CD14-positive monocyte (primary cell): Measurements from ENCODE around the gene TRAF6. TPM values are rescaled to one million over a fixed set of nuclear protein-coding genes. Genes with fewer than 3 reads are reported as not detected.

Source experiments
- DNase-seq, 3 donors: peaks; one replicate each; pipeline ENCODE4 v3.0.0-alpha.2; 2011 to 2022
- H2AFZ ChIP-seq: 2 replicates; pipeline ENCODE4 v1.6.0; 2012; ENCODE audit warnings: mild to moderate bottlenecking, low read depth, low read length, inconsistent platforms; ENCODE audit not compliant: insufficient read depth, poor library complexity, severe bottlenecking
- H3K27ac ChIP-seq, 2 donors: 1 replicate in 1 of 2; 2 replicates in 1 of 2; pipeline ENCODE4 v1.5.1; 2012 to 2013; ENCODE audit warnings: low read length in 2 of 2, control low read depth in 1 of 2, inconsistent platforms in 1 of 2, low read depth in 1 of 2, mild to moderate bottlenecking in 1 of 2
- H3K27me3 ChIP-seq, 2 donors: one replicate each; pipeline versions ENCODE4 v1.6.0 to v1.6.1; 2011 to 2013; ENCODE audit warnings: low read length in 2 of 2; ENCODE audit not compliant: control insufficient read depth in 2 of 2, insufficient read depth in 2 of 2
- H3K36me3 ChIP-seq, 2 donors: replicated peaks in 1 of 2; 1 replicate in 1 of 2; 2 replicates in 1 of 2; pipeline versions ENCODE4 v1.5.1 to v1.6.1; 2012 to 2013; ENCODE audit warnings: low read length in 2 of 2, control low read depth in 1 of 2, inconsistent platforms in 1 of 2, mild to moderate bottlenecking in 1 of 2; ENCODE audit not compliant: insufficient read depth in 2 of 2, control insufficient read depth in 1 of 2
- H3K4me1 ChIP-seq, 2 donors: 1 replicate in 1 of 2; 2 replicates in 1 of 2; pipeline versions ENCODE4 v1.5.1 to v1.6.1; 2012 to 2013; ENCODE audit warnings: low read length in 2 of 2, control low read depth in 1 of 2, inconsistent platforms in 1 of 2, mild to moderate bottlenecking in 1 of 2, moderate library complexity in 1 of 2; ENCODE audit not compliant: insufficient read depth in 2 of 2, control insufficient read depth in 1 of 2
- H3K4me2 ChIP-seq: replicated peaks from 2 replicates; pipeline ENCODE3; 2012; ENCODE audit warnings: low read length, moderate library complexity, mild to moderate bottlenecking; ENCODE audit not compliant: poor library complexity, severe bottlenecking; ENCODE audit errors: extremely low read depth
- H3K4me3 ChIP-seq, 3 experiments: fragments of 200-600 bp in 1 of 3; sonication (generic) in 1 of 3; replicated peaks in 1 of 3; 1 replicate in 2 of 3; 2 replicates in 1 of 3; pipeline ENCODE4 v1.5.1; 2011 to 2013; ENCODE audit warnings: low read length in 3 of 3, mild to moderate bottlenecking in 3 of 3, control low read depth in 2 of 3, low read depth in 2 of 3, inconsistent platforms in 1 of 3, moderate library complexity in 1 of 3
- H3K79me2 ChIP-seq: 2 replicates; pipeline ENCODE4 v1.6.0; 2012; ENCODE audit warnings: mild to moderate bottlenecking, control low read depth, inconsistent platforms, low read length, moderate library complexity; ENCODE audit not compliant: insufficient read depth
- H3K9ac ChIP-seq: 2 replicates; pipeline ENCODE4 v1.6.0; 2017; ENCODE audit warnings: low read length, mild to moderate bottlenecking; ENCODE audit not compliant: insufficient read depth, poor library complexity, severe bottlenecking
- H3K9me3 ChIP-seq, 2 donors: replicated peaks in 1 of 2; 1 replicate in 1 of 2; 2 replicates in 1 of 2; pipeline versions ENCODE4 v1.5.1 to v1.6.1; 2012 to 2013; ENCODE audit warnings: low read length in 2 of 2, control low read depth in 1 of 2; ENCODE audit not compliant: control insufficient read depth in 1 of 2, insufficient read depth in 1 of 2
- H4K20me1 ChIP-seq: 2 replicates; pipeline ENCODE4 v1.6.0; 2012; ENCODE audit warnings: mild to moderate bottlenecking, low read length, control low read depth, moderate library complexity; ENCODE audit not compliant: insufficient read depth
- H3K27ac Mint-ChIP-seq, 7 donors: one replicate each; pipeline ENCODE4 v1.8.0; 2020; ENCODE audit warnings: mild to moderate bottlenecking in 7 of 7, mixed read lengths in 7 of 7, moderate library complexity in 6 of 7, inconsistent platforms in 2 of 7
- H3K27me3 Mint-ChIP-seq, 3 donors: one replicate each; pipeline ENCODE4 v1.8.0; 2021 to 2022; ENCODE audit warnings: low read depth in 3 of 3, mild to moderate bottlenecking in 3 of 3, mixed read lengths in 3 of 3, moderate library complexity in 3 of 3, inconsistent platforms in 1 of 3
- H3K36me3 Mint-ChIP-seq, 2 donors: one replicate each; pipeline ENCODE4 v1.8.0; 2020; ENCODE audit warnings: mixed read lengths in 2 of 2, inconsistent platforms in 1 of 2, mild to moderate bottlenecking in 1 of 2
- H3K4me1 Mint-ChIP-seq: one replicate; pipeline ENCODE4 v1.8.0; 2020; ENCODE audit warnings: mild to moderate bottlenecking, mixed read lengths
- H3K4me3 Mint-ChIP-seq, 2 donors: one replicate each; pipeline ENCODE4 v1.8.0; 2020; ENCODE audit warnings: mild to moderate bottlenecking in 2 of 2, mixed read lengths in 2 of 2, moderate library complexity in 1 of 2
- H3K9me3 Mint-ChIP-seq, 7 donors: one replicate each; pipeline ENCODE4 v1.8.0; 2020 to 2022; ENCODE audit warnings: mixed read lengths in 7 of 7, mild to moderate bottlenecking in 6 of 7, moderate library complexity in 6 of 7, inconsistent platforms in 2 of 7
- CTCF ChIP-seq: fragments of 200-600 bp; IDR thresholded peaks from one replicate; pipeline ENCODE4 v1.8.0; 2022; ENCODE audit warnings: antibody characterized with exemption, mild to moderate bottlenecking
- WGBS: methylation state at CpG from one replicate; pipeline ENCODE4 v1.1.5; 2013; ENCODE audit warnings: missing lambda C conversion rate; ENCODE audit not compliant: insufficient coverage; 5-methylcytosine and 5-hydroxymethylcytosine counted together
- intact Hi-C, 2 donors: fragments of 100-400 bp; cut with micrococcal nuclease; formaldehyde crosslinking; loops; one replicate each; pipeline versions ENCODE4 v1.15.0 to v1.15.1; 2023
- polyA plus RNA-seq, 3 donors: library from polyadenylated mRNA; depleted of rRNA in 1 of 3; unstranded in 2 of 3; stranded (reverse) in 1 of 3; fragments of 300-500 nt in 2 of 3; fragments of >200 nt in 1 of 3; fragmentation: Illumina TruSeq in 2 of 3; gene quantifications; 1 replicate in 2 of 3; 2 replicates in 1 of 3; pipeline ENCODE4 v1.2.3, GENCODE V29; 2012 to 2021

Gene TRAF6
- polyA plus RNA-seq, 3 donors = 5.5 to 7.3 (median 6.7) TPM

- no peaks in the 10 kb centered on the region for H3K36me3 ChIP-seq
- Mint-ChIP-seq H3K4me1 (peaks cover 11% of the 10 kb centered on the region), H3K27ac (no peak overlapping the region), H3K4me3 (no peak overlapping the region), H3K27me3 (peaks cover 0 to 1% (median 1%) of the 10 kb centered on the region in 3 donors), H3K9me3 (no peaks in the 10 kb centered on the region), H3K36me3 (peaks cover 3 to 4% of the 10 kb centered on the region in 2 donors)
- no peaks in the 10 kb centered on the region for H3K27me3 ChIP-seq
- H3K4me3 ChIP-seq = no peak overlapping the region
- H3K9ac ChIP-seq = no peak overlapping the region
- intact Hi-C loops = no loop called here
- H3K4me2 ChIP-seq = no peak overlapping the region
- H3K27ac ChIP-seq = no peak overlapping the region
- H3K9me3 ChIP-seq = no peaks in the 10 kb centered on the region
- no peaks in the 10 kb centered on the region for H4K20me1 ChIP-seq
- no peak for DNase-seq
- no peak for TF ChIP-seq CTCF
- WGBS = 88% methylated on average over 2 of the region's 3 CpGs
- H3K79me2 ChIP-seq = no peaks in the 10 kb centered on the region
- H3K4me1 ChIP-seq = peaks cover 0 to 9% of the 10 kb centered on the region in 2 donors
- H2AFZ ChIP-seq = no peak overlapping the region
Measured at GRCh38 chr11:36463781-36464180, 46.3 kb downstream of the TRAF6 start.

- no peaks in the 10 kb centered on the region for H4K20me1 ChIP-seq
- H3K4me3 ChIP-seq = no peak overlapping the region
- DNase-seq = no peak
- peaks cover 0 to 8% of the 10 kb centered on the region in 2 donors for H3K4me1 ChIP-seq
- H3K36me3 Mint-ChIP-seq = peaks cover 3 to 4% of the 10 kb centered on the region in 2 donors
- H3K27ac ChIP-seq = no peak overlapping the region
- H3K9me3 Mint-ChIP-seq = no peaks in the 10 kb centered on the region
- H3K9ac ChIP-seq = no peak overlapping the region
- H3K79me2 ChIP-seq = no peaks in the 10 kb centered on the region
- no peaks in the 10 kb centered on the region for H3K36me3 ChIP-seq
- H3K27ac Mint-ChIP-seq = no peak overlapping the region
- WGBS = 99% methylated on average over 15 of the region's 15 CpGs
- no peak for TF ChIP-seq CTCF
- H2AFZ ChIP-seq = no peak overlapping the region
- peaks cover 9% of the 10 kb centered on the region for H3K4me1 Mint-ChIP-seq
- no peaks in the 10 kb centered on the region for H3K9me3 ChIP-seq
- H3K27me3 Mint-ChIP-seq = peaks cover 0 to 1% (median 1%) of the 10 kb centered on the region in 3 donors
- no peak overlapping the region for H3K4me2 ChIP-seq
- H3K4me3 Mint-ChIP-seq = no peak overlapping the region
- H3K27me3 ChIP-seq = no peaks in the 10 kb centered on the region
- intact Hi-C loops = no loop called here
Measured at GRCh38 chr11:36462321-36462720, 47.8 kb downstream of the TRAF6 start.
